AG20443 (cell line): Measurements from ENCODE around the gene CCL19.

ENCODE experiments used
- DNase-seq: peaks from one replicate; pipeline ENCODE4 v3.0.0; 2012; ENCODE audit warnings: low spot score, mixed read lengths

CCL19 gene

GRCh38 chr9:34662526-34663302, 28.4 kb downstream of the CCL19 start, which contains the start of gene CCL27:
Gene CCL27 (minus strand): TSS chr9:34662657. CDS start chr9:34662633, 24 bp downstream.
- DNase-seq: no peak

- no peak for DNase-seq
Observed at GRCh38 chr9:34659592-34660253, 31.4 kb downstream of the CCL19 start.

- DNase-seq: no peak
Observed at GRCh38 chr9:34658461-34658860, 32.6 kb downstream of the CCL19 start.

- DNase-seq: no peak
Observed at GRCh38 chr9:34656992-34657391, 34.1 kb downstream of the CCL19 start.

GRCh38 chr9:34655394-34655793, 35.7 kb downstream of the CCL19 start:
- no peak for DNase-seq

- peak; percentile 77 for DNase-seq
Observed at GRCh38 chr9:34654323-34655051, 36.6 kb downstream of the CCL19 start.

- peak; percentile 61 for DNase-seq
Observed at GRCh38 chr9:34653151-34654072, 37.7 kb downstream of the CCL19 start.

- DNase-seq: no peak
Observed at GRCh38 chr9:34652602-34653000, 38.5 kb downstream of the CCL19 start.

- DNase-seq: peak; percentile 95
Observed at GRCh38 chr9:34651876-34652601, 39.0 kb downstream of the CCL19 start, which contains the start of gene IL11RA. Gene IL11RA (plus strand): TSS chr9:34652185. CDS start chr9:34655218, 3,033 bp downstream.

- no peak for DNase-seq
Observed at GRCh38 chr9:34651321-34651720, 39.8 kb downstream of the CCL19 start.

GRCh38 chr9:34650816-34651215, 40.3 kb downstream of the CCL19 start:
- DNase-seq: no peak

GRCh38 chr9:34648673-34649072, 42.4 kb downstream of the CCL19 start:
- DNase-seq: no peak

GRCh38 chr9:34647651-34648050, 43.4 kb downstream of the CCL19 start:
- DNase-seq: no peak

GRCh38 chr9:34647084-34647403, 44.0 kb downstream of the CCL19 start:
- no peak for DNase-seq

GRCh38 chr9:34646211-34647083, 44.6 kb downstream of the CCL19 start, which contains the start of gene GALT:
Gene GALT (plus strand): TSS chr9:34646675. CDS start chr9:34646705, 30 bp downstream.
- peak; percentile 92 for DNase-seq

- DNase-seq: no peak
Observed at GRCh38 chr9:34644766-34645314, 46.2 kb downstream of the CCL19 start.

GRCh38 chr9:34642679-34643078, 48.4 kb downstream of the CCL19 start:
- DNase-seq: no peak
